T-helper 9 cell (primary cell): ENCODE measurements around the gene GFY.
A peak's percentile ranks its signal among the peaks of the same experiment; 100 is the strongest.

ENCODE experiments used
- DNase-seq: peaks from one replicate; pipeline ENCODE4 v3.0.0-alpha.2; 2020

Gene GFY

DNA sequence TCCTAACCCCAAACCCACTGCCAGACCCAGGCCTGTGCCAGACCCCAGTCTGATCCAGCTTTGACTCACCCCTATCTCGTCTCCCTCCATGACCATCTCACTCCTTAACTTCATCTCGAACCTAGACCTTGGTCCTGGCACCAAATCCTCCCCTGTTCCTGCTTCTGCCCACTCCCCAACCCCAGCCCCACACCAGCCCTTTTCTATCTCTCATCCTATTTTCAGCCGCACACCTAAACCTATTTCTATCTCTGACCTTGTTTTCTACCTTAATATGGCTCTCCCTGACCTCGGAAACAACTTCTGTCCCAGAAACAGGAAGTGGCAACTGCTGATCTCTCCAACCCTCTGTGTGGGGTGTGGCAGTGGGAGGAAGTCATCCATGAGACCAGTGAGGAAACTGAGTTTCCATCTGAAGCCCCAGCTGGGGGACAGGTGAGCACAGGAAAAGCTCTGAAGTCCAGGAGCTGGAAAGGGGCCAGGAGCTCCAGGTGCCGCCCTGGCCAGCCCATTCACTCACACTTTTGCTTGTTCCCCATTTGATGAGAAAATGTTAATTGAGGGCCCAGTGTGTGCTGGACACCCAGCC, 15.7 kb upstream of the GFY start:
- no peak for DNase-seq

DNA sequence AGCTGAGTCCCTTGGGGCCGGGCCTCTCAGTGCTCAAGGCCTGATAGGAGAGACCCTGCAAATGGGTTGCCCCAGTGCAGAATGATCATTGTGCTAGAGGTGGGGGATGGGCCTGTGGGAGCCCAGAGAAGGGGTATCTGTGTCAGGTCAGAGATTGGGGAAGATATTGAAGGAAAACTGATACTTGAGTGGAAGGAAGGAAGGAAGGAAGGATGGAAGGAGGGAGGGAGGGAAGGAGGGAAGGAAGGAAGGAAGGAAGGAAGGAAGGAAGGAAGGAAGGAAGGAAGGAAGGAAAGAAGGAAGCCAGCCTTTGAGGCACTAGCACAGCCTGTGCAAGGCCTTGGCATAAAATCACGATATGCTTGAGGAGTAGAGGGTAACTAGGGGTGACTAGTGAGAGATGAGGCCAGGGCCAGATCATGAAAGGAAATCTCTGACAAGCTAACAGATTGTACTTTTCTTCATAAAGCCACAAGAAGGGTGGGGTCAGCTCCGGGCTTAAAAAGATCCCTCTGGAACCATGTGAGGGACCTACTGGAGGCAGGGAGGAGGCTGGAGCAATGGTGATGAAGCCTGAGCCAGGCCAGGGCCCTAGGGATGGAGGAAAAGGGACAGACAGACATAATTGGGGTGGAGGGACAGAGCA, 13.4 kb upstream of the GFY start:
- no peak for DNase-seq

DNA sequence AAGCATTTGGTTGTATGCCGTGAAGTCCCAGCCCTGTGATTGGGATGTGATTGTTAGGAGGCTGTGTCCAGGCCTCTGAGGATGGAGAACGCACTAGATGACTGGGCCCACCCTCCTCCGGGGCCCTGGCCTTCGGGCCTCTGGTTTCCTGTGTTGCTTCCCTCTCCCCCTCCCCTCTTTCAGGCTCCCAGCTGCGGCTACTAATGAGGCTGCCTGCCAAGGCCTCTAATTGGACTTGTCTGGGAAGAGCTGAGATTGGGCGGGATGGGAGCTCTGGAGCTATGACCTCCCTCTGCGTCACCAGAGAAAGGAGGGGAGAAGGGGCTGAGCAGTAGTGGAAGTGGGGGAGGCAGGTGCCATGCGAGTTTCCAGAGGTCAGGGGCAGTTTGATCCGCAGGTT, 11.8 kb upstream of the GFY start:
- no peak for DNase-seq

DNA sequence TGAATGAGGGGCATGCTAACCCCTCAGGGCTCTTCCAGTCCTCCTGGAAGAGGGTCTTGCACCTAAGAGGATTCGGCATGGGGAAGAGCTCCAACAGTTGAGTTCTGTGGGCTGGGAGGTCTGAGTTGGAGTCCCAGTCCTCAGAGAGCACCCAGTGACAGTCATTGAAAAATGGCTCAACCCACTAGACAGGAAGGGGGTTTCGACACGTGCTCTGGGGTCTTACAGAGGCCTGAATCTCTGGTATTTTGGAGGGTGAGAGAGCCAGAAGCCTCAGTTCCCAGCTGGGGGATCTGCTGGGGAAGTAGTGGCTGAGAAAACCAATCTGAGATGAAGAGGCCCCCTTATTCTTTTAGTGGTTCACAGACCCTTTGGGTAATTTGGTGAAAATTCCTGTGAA, 10.9 kb upstream of the GFY start:
- DNase-seq: no peak

DNA sequence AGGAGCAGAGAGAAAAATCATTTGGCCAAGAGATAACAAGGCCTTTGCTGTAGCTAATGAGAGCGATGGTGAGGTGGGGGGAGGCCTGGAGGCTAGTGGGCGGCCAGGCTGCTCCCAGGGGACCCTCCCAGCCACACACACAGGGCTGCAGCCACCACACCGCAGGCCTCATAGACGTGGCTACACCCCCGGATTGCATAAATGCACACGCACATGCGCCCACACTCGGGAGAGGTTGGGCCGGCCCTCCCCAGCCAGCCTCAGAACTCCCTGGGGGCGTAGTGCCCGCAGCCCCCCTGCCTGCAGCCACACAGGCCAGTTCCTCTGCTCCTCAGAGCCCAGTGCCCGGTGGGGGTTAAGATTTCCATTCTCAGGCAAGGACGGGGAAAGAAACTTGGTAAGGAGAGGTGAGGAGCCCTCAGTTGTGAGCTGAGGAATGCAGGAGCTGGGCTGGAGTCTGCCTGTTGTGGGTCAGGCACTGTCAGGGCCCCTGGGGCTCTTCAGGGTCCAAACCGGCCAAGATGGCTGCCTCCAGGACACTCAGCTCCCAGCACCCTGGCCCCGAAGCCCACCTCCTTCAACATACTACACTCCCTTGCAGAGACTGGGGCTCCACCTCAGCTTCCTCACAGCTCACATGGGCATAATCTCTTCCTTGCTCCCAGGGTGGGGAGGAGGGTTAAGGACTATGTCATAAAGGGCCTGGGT, 9.9 kb upstream of the GFY start:
- DNase-seq: no peak

DNA sequence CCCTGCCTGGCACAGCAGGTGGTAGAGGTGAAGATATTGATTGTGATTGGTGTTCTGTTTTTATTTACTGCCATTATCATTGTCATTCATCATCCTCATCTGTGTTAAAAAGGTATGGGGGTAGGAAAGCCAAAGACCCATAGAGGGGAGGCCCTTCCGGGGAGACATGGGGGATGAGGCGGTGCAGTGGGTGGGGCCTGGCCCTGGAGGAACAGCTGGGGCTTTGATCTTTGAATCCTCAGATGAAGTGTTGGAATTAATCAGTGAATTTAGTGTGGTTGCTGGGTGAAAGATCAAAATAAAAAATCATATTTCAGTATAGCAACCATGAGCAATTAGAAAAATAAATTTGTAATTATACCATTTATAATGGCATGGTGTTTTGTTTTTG, 9.4 kb upstream of the GFY start:
- no peak for DNase-seq

DNA sequence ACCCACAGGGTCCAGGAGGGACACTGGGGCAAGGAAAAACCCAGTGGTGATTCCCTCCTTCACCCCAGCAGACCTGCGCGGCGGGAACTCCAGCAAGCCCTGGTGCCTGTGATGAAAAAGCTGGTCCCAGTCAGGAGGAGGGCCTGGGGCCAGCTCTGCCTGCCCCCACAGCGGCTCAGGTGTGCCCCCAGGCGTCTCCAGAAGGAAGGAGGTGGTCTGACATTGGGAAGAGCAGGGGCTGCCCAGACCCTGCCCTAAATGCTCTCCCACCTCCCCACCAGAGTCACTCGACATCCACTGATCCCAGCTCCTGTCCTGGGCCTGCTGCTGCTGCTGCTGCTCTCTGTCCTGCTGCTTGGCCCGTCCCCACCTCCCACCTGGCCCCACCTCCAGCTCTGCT, 8.1 kb upstream of the GFY start:
- no peak for DNase-seq

DNA sequence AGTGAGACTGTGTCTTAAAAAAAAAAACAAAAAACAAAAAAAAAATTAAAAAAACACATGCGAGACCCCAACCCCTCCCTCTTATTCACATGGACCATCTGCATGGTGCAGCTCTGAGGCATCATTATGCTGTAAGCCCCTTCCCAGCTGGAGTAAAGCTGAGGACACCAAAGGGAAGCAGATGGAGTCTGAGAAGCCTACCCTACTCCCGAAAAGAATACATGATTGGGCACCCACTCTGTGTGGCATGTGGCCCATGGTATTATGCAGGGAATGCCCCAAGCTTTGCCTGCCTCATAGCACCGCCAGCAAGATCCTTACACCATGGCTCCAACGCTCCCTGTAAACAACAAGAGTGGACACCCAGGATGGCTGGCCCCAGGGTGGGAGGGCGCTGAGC, 6.7 kb upstream of the GFY start:
- DNase-seq: no peak

DNA sequence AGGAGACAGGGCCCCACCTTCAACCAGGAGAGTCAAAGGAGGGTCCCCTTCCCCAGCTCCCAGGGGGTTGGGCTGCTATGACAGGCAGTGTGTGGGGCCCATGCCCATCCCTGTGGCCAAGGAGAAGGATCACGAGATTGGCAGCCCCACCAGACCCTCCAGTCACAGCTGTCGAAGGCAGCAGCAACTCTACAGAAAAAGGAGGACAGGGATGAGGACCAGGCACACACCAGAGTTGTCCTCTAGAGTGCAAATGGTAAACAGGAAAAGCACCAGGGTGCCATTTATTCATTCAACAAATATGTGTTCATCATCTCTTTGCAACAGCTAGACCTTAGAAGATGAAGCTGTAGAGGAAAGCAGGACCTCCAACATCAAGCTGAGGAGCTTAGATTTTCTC, 6.0 kb upstream of the GFY start:
- no peak for DNase-seq

DNA sequence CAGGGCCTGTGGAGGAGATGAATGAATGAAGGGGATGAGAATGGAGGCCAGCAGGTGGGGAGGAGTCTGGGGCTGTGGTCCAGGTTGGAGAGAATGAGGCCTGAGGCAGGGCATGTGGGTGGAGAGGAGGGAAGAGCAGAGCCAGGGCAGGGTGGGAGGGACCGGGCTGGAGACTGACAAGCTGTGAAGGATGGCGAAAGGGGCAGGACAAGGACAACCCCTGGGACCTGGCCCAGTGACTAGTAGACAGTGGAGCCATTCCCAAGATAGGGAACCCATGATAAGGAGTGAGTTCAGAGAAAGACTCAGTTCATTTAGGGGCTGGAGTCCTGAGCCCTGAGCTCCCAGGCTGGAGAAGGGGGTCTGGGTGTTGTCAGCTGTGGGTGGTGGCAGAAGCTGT, 5.0 kb upstream of the GFY start:
- DNase-seq: no peak

DNA sequence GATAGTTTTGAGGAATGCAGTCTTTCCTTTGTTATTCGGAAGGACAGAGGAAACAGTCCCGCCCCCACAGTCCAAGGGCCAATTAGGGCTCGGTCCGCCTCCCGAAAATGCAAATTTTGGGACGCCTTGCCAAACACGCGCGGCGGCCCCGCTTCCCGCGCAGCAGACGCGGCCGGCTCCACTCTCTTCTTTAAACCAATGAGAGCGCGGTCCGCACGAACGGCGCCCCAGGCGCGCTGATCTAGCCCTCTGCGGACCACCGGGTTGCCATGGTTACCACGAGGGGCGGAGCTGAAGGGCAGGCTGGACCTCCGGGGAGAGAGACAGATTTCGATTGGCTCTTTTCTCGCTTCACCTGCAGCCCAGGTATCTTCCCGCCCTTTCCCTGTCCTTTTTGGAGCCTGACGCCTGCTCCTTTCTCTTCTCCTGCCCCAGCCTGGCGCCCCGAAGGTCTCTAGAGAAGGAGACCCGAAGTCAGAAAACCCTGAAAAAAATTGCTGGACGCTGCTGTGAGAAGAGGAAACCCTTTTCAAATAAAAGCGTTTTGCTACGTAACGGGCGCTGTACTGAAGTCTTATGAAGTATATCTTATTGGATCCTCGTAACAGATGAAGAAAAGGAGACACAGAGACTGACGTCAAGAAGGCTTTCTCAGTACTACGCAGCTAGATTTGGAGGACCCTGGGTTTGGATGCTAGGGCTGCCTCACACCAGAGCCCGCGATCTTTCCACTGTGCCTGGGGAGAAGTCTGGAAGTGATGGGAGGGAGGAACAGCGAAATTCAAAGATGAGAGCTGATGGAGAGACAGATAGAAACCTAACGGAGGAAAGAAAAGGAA, 3.9 kb upstream of the GFY start:
- DNase-seq: no peak

DNA sequence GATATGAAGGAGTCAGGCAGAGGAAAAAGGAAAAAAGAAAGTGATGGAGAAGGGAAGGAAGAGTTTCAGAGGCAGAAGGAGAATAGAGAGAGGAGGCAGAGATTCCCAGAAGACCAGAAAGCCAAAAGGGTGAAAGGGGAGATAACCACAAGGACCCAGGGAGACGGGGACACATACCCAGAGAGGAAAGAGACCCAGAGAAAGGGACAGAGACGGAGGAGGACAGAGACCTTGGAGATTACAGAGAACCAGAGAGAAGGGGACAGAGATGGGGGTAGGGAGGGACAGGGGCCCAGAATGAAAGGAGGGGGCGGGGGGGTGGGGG, 3.3 kb upstream of the GFY start:
- DNase-seq: no peak

DNA sequence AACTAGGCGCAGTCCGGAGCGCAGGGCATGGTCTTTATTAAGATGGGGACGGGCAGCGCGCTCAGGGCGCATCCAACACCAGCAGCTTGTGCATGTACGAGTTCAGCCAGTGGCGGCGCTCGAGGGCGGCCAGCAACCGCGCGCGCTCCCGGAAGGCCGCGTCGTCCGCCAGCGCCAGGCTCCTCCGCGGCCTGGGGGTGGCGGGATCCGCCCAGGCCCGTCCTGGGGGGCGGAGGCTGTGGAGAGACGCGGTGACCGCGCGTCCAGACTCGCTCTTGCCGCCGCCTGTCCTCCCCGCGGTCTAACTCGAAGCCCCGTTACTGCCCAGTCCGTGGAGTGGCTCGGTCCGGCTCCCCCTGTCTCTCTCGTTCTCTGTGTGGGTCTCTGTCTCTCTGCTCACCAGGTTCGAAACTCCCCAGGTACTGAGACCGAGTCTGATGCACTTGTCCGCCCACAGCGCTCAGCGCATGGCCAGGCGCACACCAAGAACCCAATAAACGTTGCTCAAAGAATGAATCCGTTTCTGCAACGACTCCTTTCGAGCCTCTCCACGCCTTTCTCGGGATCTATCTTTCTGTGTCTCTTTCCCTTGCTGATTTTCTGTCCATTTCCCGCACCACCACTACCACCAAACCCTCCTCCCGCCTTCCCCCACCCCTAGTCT, 2.6 kb upstream of the GFY start:
- DNase-seq: peak; percentile 51

DNA sequence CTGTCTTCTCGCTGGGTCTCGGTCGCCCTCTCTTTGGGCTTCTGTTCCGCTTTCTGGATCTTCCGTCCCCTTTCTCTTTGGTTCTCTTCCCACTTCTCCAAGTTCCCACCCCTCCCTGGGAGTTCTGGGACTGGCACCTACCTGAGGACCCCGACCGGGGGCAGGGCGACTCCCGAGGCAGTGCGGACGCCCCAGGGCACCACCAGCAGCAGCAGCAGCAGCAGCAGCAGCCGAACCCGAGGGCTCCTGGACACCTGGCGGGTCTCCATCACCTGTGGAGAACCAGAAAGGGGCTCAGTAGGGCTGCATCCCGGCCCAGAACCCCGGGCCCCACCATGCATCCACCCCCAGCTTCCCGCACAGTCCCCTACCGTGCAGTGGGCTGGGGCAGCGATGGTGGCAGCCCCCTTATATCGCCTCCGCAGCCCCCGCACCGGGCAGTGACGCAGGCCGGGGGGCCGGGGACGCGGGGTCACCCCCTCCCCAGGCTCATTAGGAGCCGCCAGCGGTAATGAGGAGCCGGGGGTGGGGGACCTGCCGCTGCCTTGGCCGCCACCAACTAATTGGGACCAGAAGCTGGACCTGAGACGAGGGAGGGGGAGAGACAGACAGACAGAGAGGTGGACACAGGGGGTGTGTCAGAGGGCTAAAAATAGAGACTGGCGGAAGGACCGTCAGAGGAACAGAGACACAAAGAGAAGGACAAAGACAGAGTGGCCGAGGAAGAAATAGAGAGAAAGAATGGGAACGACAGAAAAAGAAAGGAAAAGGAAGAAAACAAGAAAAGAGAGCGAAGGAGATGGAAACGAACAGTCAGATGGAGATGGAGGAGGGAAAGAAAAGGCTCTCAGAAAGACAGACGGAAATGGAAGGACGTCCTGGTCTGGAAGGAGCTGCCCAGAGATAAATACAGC, 1.9 kb upstream of the GFY start, which contains the start of gene PTH2:
PTH2 (minus strand) TSS at position 371 of the 914 bp plus-strand sequence; CDS start at position 269, 102 bp downstream.
- DNase-seq: no peak

DNA sequence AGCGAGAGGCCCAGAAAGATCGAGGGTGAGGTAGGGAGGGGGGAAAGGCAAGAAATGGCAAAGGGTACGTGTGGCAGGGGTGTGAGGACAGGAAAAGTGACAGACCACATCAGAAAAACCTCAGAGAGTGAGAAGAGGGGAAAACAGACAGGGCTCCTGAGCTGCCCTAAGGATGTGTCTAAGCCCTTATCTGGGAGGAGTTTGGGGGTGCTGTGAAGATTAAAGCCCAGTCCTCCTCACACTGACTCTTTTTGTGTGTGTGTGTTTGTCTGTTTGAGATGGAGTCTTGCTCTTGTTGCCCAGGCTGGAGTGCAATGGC, 1.2 kb upstream of the GFY start:
- DNase-seq: no peak

DNA sequence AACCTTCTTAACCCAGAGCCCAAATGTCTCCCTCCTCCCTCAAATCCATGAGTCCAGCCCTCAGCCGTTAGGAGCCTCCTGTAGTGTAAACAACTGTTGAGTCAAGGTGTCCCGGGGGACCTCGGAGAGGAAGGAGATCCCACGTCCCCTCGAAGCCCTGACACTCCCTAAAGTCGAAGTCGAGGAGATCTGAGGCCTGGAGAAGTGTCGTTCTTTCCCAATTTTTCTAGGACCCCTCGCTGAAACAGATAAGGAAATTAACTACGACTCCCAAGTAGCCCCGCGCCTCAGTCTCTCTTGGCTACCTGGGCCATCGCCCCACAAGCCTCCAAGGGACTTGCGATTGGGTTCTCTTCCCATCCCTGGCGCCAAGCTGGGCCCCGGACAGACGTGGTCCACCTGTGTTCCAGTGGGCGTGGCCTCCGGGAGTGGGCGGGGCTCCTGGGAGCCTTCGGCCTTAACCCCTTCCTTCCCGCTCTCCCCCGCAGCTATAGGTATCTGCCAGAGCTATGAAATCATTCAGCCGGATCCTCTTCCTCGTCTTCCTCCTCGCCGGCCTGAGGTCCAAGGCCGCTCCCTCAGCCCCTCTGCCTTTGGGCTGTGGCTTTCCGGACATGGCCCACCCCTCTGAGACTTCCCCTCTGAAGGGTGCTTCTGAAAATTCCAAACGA, 869 bp downstream of the GFY start:
- no peak for DNase-seq

DNA sequence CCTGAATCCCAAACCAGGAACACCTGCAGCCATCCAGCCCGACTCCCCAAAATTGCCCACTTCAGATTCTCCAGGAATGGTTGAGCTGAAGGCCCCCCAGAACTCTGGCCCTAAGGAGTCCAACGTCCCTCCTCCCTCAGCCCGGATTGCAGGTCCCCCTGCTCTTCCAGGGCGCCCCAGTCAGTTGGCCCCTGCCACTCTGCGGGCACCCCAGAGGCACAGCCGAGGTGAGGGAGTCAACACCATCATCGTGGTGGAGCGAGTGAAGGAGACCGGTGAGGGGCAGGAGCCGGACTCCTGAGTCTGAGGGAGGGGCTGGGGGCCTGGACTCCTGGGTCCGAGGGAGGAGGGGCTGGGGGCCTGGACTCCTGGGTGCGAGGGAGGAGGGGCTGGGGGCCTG, 2.2 kb downstream of the GFY start:
- DNase-seq: no peak

DNA sequence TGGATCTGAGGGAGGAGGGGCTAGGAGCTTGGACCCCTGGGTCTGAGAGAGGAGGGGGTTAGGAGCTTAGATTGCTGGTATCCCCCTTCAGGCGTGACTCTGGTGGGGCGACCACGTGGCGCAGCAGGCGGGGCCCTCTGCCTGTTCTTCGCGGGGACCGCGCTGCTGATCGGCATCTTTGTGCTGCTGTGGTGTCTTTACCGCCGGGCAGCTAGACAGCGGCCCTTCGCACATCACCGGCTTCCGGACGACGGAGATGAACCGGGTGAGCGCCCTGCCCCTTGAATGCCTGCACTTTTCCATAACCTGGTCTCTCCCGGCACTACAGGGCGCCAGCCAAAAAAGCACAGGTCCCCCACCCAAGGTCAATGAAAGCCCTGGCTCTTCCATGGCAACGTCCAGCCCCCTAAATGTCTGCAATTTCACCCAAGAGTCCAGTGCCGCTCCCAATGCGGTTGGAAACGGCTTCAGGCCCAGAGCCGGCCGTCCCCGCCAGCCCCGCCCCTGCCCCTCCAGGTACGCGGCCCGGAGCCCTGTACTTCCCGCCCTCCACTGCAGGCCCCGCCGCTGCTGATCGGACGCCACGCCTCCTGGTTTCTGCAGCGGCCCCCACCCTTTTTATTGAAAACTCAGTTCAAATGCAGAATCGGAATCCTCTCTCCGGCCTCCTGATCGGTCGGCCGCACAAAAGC, 2.8 kb downstream of the GFY start:
- no peak for DNase-seq

DNA sequence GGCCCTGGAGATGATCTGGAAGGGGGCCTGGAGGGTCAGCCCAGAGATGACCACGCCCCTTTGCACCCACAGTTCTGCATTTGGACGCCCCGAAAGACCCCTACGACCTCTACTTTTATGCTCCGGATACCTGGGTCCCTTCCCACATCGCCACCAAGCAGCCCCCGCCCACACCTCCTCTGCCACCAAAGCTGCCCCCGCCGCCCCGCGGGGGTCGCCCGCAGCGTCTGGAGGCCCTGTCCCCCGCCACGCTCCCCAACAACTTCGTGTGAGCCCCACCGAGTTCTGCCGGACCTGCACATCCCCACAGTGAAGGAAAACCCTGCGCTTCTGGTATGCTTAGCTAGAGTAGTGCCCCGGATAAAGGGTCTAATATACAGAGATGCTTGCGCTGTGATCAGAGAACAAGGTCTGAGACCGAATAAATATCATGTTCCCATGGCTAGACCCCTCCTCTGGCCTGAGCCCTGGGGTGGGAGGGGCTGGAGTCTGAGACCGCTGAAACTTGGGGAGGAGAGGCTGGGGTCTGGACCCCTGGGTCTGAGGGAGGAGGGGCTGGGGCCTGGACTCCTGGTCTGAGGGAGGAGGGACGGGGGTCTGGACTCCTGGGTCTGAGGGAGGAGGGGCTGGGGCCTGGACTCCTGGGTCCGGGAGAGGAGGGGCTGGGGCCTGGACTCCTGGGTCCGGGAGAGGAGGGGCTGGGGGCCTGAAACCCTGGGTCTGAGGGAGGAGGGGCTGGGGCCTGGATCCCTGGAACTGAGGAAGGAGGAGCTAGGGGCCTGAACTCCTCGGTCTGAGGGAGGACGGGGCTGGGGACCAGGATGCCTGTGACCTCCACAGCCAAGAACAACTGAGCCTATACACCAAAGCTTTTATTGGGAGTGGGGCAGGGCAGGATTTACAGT, 3.6 kb downstream of the GFY start:
- DNase-seq: no peak

DNA sequence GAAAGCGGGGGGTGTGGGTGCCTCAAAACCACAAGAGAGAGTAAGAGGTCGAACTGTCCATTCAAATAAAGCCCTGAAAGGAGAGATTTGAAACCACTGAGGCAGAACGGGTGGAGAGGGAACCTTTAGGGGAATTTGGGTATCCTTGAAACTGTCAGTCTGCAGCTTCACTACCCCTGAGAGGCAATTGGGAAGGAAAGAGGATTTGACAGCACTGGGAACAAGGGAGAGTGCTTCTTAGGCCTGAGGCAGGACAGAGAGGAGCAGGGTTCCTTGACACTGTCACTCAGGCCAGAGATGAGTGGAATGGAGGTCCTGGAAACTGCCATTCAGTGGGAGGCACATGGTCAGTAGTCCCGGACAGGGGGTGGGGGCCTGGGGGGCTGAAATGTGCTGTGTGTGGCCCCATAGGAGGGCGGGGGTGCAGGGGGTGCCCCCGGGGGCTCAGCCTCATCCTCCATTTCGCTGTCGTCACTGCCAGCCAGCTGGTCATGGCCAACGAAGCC, 5.0 kb downstream of the GFY start:
- DNase-seq: no peak
